HG02678 (cell line): ENCODE results near the gene CYP26B1.

Source experiments
- ATAC-seq: cut with Tn5 transposase; IDR thresholded peaks from one replicate; pipeline ENCODE4 v1.9.1; 2021; ENCODE audit warnings: mild to moderate bottlenecking, moderate library complexity; ENCODE audit not compliant: unreplicated experiment

Gene CYP26B1

GRCh38 chr2:72142570-72143440 is 4.9 kb downstream of the CYP26B1 start:
- no peak for ATAC-seq

GRCh38 chr2:72141881-72142451 is 5.7 kb downstream of the CYP26B1 start:
- ATAC-seq: no peak

GRCh38 chr2:72141032-72141645 is 6.5 kb downstream of the CYP26B1 start:
- no peak for ATAC-seq

GRCh38 chr2:72140621-72140960 is 7.1 kb downstream of the CYP26B1 start:
- ATAC-seq: no peak

GRCh38 chr2:72139874-72140620 is 7.6 kb downstream of the CYP26B1 start:
- no peak for ATAC-seq

GRCh38 chr2:72139471-72139873 is 8.2 kb downstream of the CYP26B1 start:
- no peak for ATAC-seq

- ATAC-seq: no peak
Observed at GRCh38 chr2:72138921-72139381, 8.7 kb downstream of the CYP26B1 start.

- no peak for ATAC-seq
Observed at GRCh38 chr2:72138011-72138881, 9.4 kb downstream of the CYP26B1 start.

GRCh38 chr2:72137498-72138010 is 10.1 kb downstream of the CYP26B1 start:
- ATAC-seq: peak; percentile 89

- ATAC-seq: no peak
Observed at GRCh38 chr2:72136933-72137497, 10.6 kb downstream of the CYP26B1 start.

- ATAC-seq: no peak
Observed at GRCh38 chr2:72136331-72136730, 11.3 kb downstream of the CYP26B1 start.

- no peak for ATAC-seq
Observed at GRCh38 chr2:72135921-72136320, 11.7 kb downstream of the CYP26B1 start.

- ATAC-seq: no peak
Observed at GRCh38 chr2:72134997-72135800, 12.5 kb downstream of the CYP26B1 start.

- ATAC-seq: no peak
Observed at GRCh38 chr2:72134408-72134996, 13.2 kb downstream of the CYP26B1 start.

GRCh38 chr2:72133721-72134407 is 13.8 kb downstream of the CYP26B1 start:
- ATAC-seq: no peak

- no peak for ATAC-seq
Observed at GRCh38 chr2:72132981-72133720, 14.5 kb downstream of the CYP26B1 start.
